H9 (cell line): ENCODE results near the gene CERK. TPM values are rescaled to one million over a fixed set of nuclear protein-coding genes. Genes with fewer than 3 reads are reported as not detected.

Source experiments
- DNase-seq: peaks from one replicate; pipeline ENCODE4 v3.0.0-alpha.2; 2017
- H2AFZ ChIP-seq: one replicate; pipeline ENCODE4 v1.6.1; 2013; ENCODE audit warnings: mild to moderate bottlenecking, low read length, control low read depth, moderate library complexity
- H2AK5ac ChIP-seq: 2 replicates; pipeline ENCODE4 v1.6.1; 2013; ENCODE audit warnings: low read length, control low read depth, mixed read lengths; ENCODE audit not compliant: insufficient read length
- H2BK120ac ChIP-seq: one replicate; pipeline ENCODE4 v1.6.1; 2013; ENCODE audit warnings: low read depth, mild to moderate bottlenecking, low read length, control low read depth, inconsistent platforms; ENCODE audit not compliant: poor library complexity, severe bottlenecking
- H2BK12ac ChIP-seq: 2 replicates; pipeline ENCODE4 v1.6.1; 2013; ENCODE audit warnings: low read length, control low read depth, mixed read lengths, low read depth; ENCODE audit not compliant: insufficient read length
- H2BK15ac ChIP-seq: 2 replicates; pipeline ENCODE4 v1.6.1; 2013; ENCODE audit warnings: low read depth, low read length, control low read depth
- H2BK20ac ChIP-seq: one replicate; pipeline ENCODE4 v1.6.1; 2013; ENCODE audit warnings: low read depth, mild to moderate bottlenecking, low read length, control low read depth, inconsistent platforms; ENCODE audit not compliant: poor library complexity, severe bottlenecking
- H2BK5ac ChIP-seq: 2 replicates; pipeline ENCODE4 v1.6.1; 2013; ENCODE audit warnings: low read length, control low read depth, mixed read lengths; ENCODE audit not compliant: insufficient read length
- H3K14ac ChIP-seq: 2 replicates; pipeline ENCODE4 v1.6.1; 2013; ENCODE audit warnings: low read length, control low read depth; ENCODE audit not compliant: insufficient read depth
- H3K18ac ChIP-seq: 2 replicates; pipeline ENCODE4 v1.6.1; 2013; ENCODE audit warnings: low read depth, mild to moderate bottlenecking, mixed read lengths, low read length, control low read depth; ENCODE audit not compliant: insufficient read length
- H3K23ac ChIP-seq: 2 replicates; pipeline ENCODE4 v1.6.1; 2013; ENCODE audit warnings: low read length, control low read depth, mixed read lengths, low read depth; ENCODE audit not compliant: insufficient read length
- H3K23me2 ChIP-seq: 2 replicates; pipeline ENCODE4 v1.6.1; 2013; ENCODE audit warnings: low read depth, mild to moderate bottlenecking, mixed read lengths, low read length, control low read depth; ENCODE audit not compliant: insufficient read length, poor library complexity, severe bottlenecking
- H3K27ac ChIP-seq: 2 replicates; pipeline ENCODE4 v1.5.1; 2013; ENCODE audit warnings: low read length, control low read depth, mixed read lengths, low read depth; ENCODE audit not compliant: insufficient read length
- H3K27me3 ChIP-seq: 2 replicates; pipeline ENCODE4 v1.6.1; 2013; ENCODE audit warnings: low read length, control low read depth, inconsistent platforms; ENCODE audit not compliant: insufficient read depth
- H3K4ac ChIP-seq: 2 replicates; pipeline ENCODE4 v1.6.1; 2013; ENCODE audit warnings: low read depth, mild to moderate bottlenecking, control low read depth, inconsistent platforms, low read length, moderate library complexity
- H3K4me1 ChIP-seq: 2 replicates; pipeline ENCODE4 v1.6.1; 2013; ENCODE audit warnings: low read length, control low read depth, inconsistent platforms; ENCODE audit not compliant: insufficient read depth
- H3K4me2 ChIP-seq: 2 replicates; pipeline ENCODE4 v1.6.1; 2013; ENCODE audit warnings: low read length, control low read depth, mixed read lengths; ENCODE audit not compliant: insufficient read length, insufficient read depth
- H3K56ac ChIP-seq: 2 replicates; pipeline ENCODE4 v1.6.1; 2013; ENCODE audit warnings: low read depth, mild to moderate bottlenecking, mixed read lengths, low read length, control low read depth; ENCODE audit not compliant: insufficient read length
- H3K79me1 ChIP-seq: 2 replicates; pipeline ENCODE4 v1.6.1; 2013; ENCODE audit warnings: low read depth, mild to moderate bottlenecking, moderate library complexity, low read length, control low read depth, inconsistent platforms; ENCODE audit not compliant: insufficient read depth, poor library complexity, severe bottlenecking
- H3K79me2 ChIP-seq: 2 replicates; pipeline ENCODE4 v1.6.1; 2013; ENCODE audit warnings: low read length, control low read depth, inconsistent platforms; ENCODE audit not compliant: insufficient read depth
- H3K9ac ChIP-seq: 2 replicates; pipeline ENCODE4 v1.6.1; 2013; ENCODE audit warnings: low read length, control low read depth, mixed read lengths; ENCODE audit not compliant: insufficient read length; ENCODE audit errors: extremely low read depth
- H3K9me3 ChIP-seq: one replicate; pipeline ENCODE4 v1.6.1; 2013; ENCODE audit warnings: low read depth, low read length, inconsistent platforms; ENCODE audit not compliant: control insufficient read depth
- H3T11ph ChIP-seq: one replicate; pipeline ENCODE4 v1.6.1; 2013; ENCODE audit warnings: mild to moderate bottlenecking, low read length, control low read depth, inconsistent platforms
- H4K20me1 ChIP-seq: one replicate; pipeline ENCODE4 v1.6.1; 2013; ENCODE audit not compliant: control insufficient read depth, insufficient read length, insufficient read depth
- H4K5ac ChIP-seq: 2 replicates; pipeline ENCODE4 v1.6.1; 2013; ENCODE audit warnings: low read depth, mild to moderate bottlenecking, mixed read lengths, low read length, control low read depth; ENCODE audit not compliant: insufficient read length
- H4K8ac ChIP-seq: replicated peaks from 2 replicates; pipeline ENCODE4 v1.6.1; 2013; ENCODE audit warnings: low read length, control low read depth, mixed read lengths, low read depth; ENCODE audit not compliant: insufficient read length
- H4K91ac ChIP-seq: 2 replicates; pipeline ENCODE4 v1.6.1; 2013; ENCODE audit warnings: low read depth, mild to moderate bottlenecking, moderate library complexity, mixed read lengths, low read length, control low read depth; ENCODE audit not compliant: insufficient read length
- H3K27ac Mint-ChIP-seq, 3 experiments: 2 replicates in 2 of 3; 3 replicates in 1 of 3; pipeline ENCODE4 v1.8.0; 2020 to 2021; ENCODE audit warnings: mixed read lengths in 3 of 3, mild to moderate bottlenecking in 1 of 3, moderate library complexity in 1 of 3
- H3K27me3 Mint-ChIP-seq: 2 replicates; pipeline ENCODE4 v1.8.0; 2021; ENCODE audit warnings: low read depth, mild to moderate bottlenecking, moderate library complexity, mixed read lengths
- H3K36me3 Mint-ChIP-seq, 3 experiments: 2 replicates in 2 of 3; 3 replicates in 1 of 3; pipeline ENCODE4 v1.8.0; 2020 to 2021; ENCODE audit warnings: low read depth in 3 of 3, mixed read lengths in 3 of 3; ENCODE audit not compliant: insufficient read depth in 1 of 3
- H3K4me1 Mint-ChIP-seq, 2 experiments: 2 replicates each; pipeline ENCODE4 v1.8.0; 2020; ENCODE audit warnings: mixed read lengths in 2 of 2
- H3K4me3 Mint-ChIP-seq, 2 experiments: 2 replicates in 1 of 2; 3 replicates in 1 of 2; pipeline ENCODE4 v1.8.0; 2020 to 2021; ENCODE audit warnings: mild to moderate bottlenecking in 2 of 2, mixed read lengths in 2 of 2, moderate library complexity in 1 of 2
- H3K9me3 Mint-ChIP-seq, 2 experiments: 2 replicates in 1 of 2; 3 replicates in 1 of 2; pipeline ENCODE4 v1.8.0; 2020; ENCODE audit warnings: mild to moderate bottlenecking in 2 of 2, mixed read lengths in 2 of 2, moderate library complexity in 1 of 2
- CTCF ChIP-seq: fragments of 200-600 bp; sonication (generic); conservative IDR thresholded peaks from 3 replicates; pipeline ENCODE4 v1.8.0; 2021; ENCODE audit warnings: antibody characterized with exemption, mild to moderate bottlenecking
- WGBS: extraction: QIAGEN DNeasy Blood & Tissue Kit; methylation state at CpG from one replicate; pipeline ENCODE4 v1.1.7; 2013; ENCODE audit warnings: missing lambda C conversion rate, low lambda C conversion rate, mixed read lengths; ENCODE audit not compliant: insufficient read length; ENCODE audit errors: extremely low coverage; 5-methylcytosine and 5-hydroxymethylcytosine counted together
- total RNA-seq: library from RNA; stranded (reverse); gene quantifications from 2 replicates; pipeline ENCODE4 v1.2.1, GENCODE V29; 2021

CERK gene
- total RNA-seq, 1 experiment from 2014 or later: 47.1 TPM

- Mint-ChIP-seq H3K9me3 (no peaks in the 10 kb centered on the region), H3K36me3 (peaks cover 0 to 6% (median 0%) of the 10 kb centered on the region in 3 experiments; a peak in 3 of 7 replicates), H3K27me3 (no peaks in the 10 kb centered on the region), H3K4me3 (0 out of 5 replicates have a peak overlapping the region, but pooled peaks of 1 of the 2 experiments have one; percentile 22), H3K27ac (no peak overlapping the region), H3K4me1 (no peaks in the 10 kb centered on the region)
- Histone ChIP-seq H3K4me2 (no peak overlapping the region), H3K79me1 (no peaks in the 10 kb centered on the region), H3K14ac (no peak overlapping the region), H2AFZ (no peak overlapping the region), H4K91ac (no peak overlapping the region), H2BK20ac (no peak overlapping the region), H3K23me2 (no peaks in the 10 kb centered on the region), H3K4ac (no peak overlapping the region), H3K4me1 (no peaks in the 10 kb centered on the region), H4K8ac (no peak overlapping the region), H3K56ac (no peak overlapping the region), H3K9ac (no peak overlapping the region), H3K27ac (no peak overlapping the region), H3K27me3 (no peaks in the 10 kb centered on the region), H2BK5ac (peak overlapping the region; percentile 15), H2BK15ac (no peak overlapping the region), H4K5ac (no peak overlapping the region), H2BK12ac (no peak overlapping the region), H3T11ph (no peak overlapping the region), H3K23ac (no peak overlapping the region), H3K18ac (no peak overlapping the region), H3K79me2 (no peaks in the 10 kb centered on the region), H3K9me3 (no peaks in the 10 kb centered on the region), H2AK5ac (no peak overlapping the region), H2BK120ac (no peak overlapping the region), H4K20me1 (no peaks in the 10 kb centered on the region)
- WGBS: no CpG with 5 or more reads among the region's 19 CpGs
- no peak for DNase-seq
- no peak for TF ChIP-seq CTCF
Observed at GRCh38 chr22:46674367-46674781, 63.7 kb downstream of the CERK start.
